ENCODE results near the gene DNAL4. TPM values are rescaled to one million over a fixed set of nuclear protein-coding genes. Genes with fewer than 3 reads are reported as not detected.

Gene DNAL4
- total RNA-seq, 2 experiments from 2014 or later: 6.7 to 7.4 TPM

- Mint-ChIP-seq H3K27me3 (no peaks in the 10 kb centered on the region), H3K27ac (peak overlapping the region; percentile 100), H3K9me3 (no peaks in the 10 kb centered on the region), H3K4me1 (peaks cover 51% of the 10 kb centered on the region), H3K36me3 (peaks cover 45% of the 10 kb centered on the region), H3K4me3 (peak overlapping the region; percentile 94)
- no peak for DNase-seq
Observed at GRCh38 chr22:38751066-38751421, 42.9 kb downstream of the DNAL4 start.

- Mint-ChIP-seq H3K4me3 (peak overlapping the region; percentile 94), H3K27me3 (no peaks in the 10 kb centered on the region), H3K9me3 (no peaks in the 10 kb centered on the region), H3K4me1 (peaks cover 51% of the 10 kb centered on the region), H3K27ac (peak overlapping the region; percentile 100), H3K36me3 (peaks cover 47% of the 10 kb centered on the region)
- no peak for DNase-seq
Observed at GRCh38 chr22:38750638-38751037, 43.3 kb downstream of the DNAL4 start.

- Mint-ChIP-seq H3K4me3 (peak overlapping the region; percentile 94), H3K9me3 (no peaks in the 10 kb centered on the region), H3K36me3 (peaks cover 51% of the 10 kb centered on the region), H3K27me3 (no peaks in the 10 kb centered on the region), H3K27ac (peak overlapping the region; percentile 100), H3K4me1 (peaks cover 54% of the 10 kb centered on the region)
- no peak for DNase-seq
Observed at GRCh38 chr22:38750104-38750503, 43.8 kb downstream of the DNAL4 start.

- H3K4me3 Mint-ChIP-seq: no peak overlapping the region
- no peaks in the 10 kb centered on the region for H3K27me3 Mint-ChIP-seq
- H3K36me3 Mint-ChIP-seq: peaks cover 51% of the 10 kb centered on the region
- no peaks in the 10 kb centered on the region for H3K9me3 Mint-ChIP-seq
- no peak for DNase-seq
- peaks cover 49% of the 10 kb centered on the region for H3K4me1 Mint-ChIP-seq
- H3K27ac Mint-ChIP-seq: peak overlapping the region; percentile 74
Observed at GRCh38 chr22:38748487-38749136, 45.3 kb downstream of the DNAL4 start.

- Mint-ChIP-seq H3K36me3 (peaks cover 37% of the 10 kb centered on the region), H3K27me3 (no peaks in the 10 kb centered on the region), H3K4me3 (no peak overlapping the region), H3K9me3 (no peaks in the 10 kb centered on the region), H3K4me1 (peaks cover 40% of the 10 kb centered on the region), H3K27ac (peak overlapping the region; percentile 48)
- DNase-seq: no peak
Observed at GRCh38 chr22:38745676-38746460, 48.1 kb downstream of the DNAL4 start.

- DNase-seq: no peak
- Mint-ChIP-seq H3K36me3 (peaks cover 29% of the 10 kb centered on the region), H3K4me3 (no peak overlapping the region), H3K9me3 (no peaks in the 10 kb centered on the region), H3K27me3 (no peaks in the 10 kb centered on the region), H3K27ac (peak overlapping the region; percentile 72), H3K4me1 (peaks cover 34% of the 10 kb centered on the region)
Observed at GRCh38 chr22:38744981-38745380, 49.0 kb downstream of the DNAL4 start.

- no peak overlapping the region for H3K4me3 Mint-ChIP-seq
- H3K4me1 Mint-ChIP-seq: peaks cover 41% of the 10 kb centered on the region
- H3K27me3 Mint-ChIP-seq: no peaks in the 10 kb centered on the region
- H3K9me3 Mint-ChIP-seq: no peaks in the 10 kb centered on the region
- peaks cover 23% of the 10 kb centered on the region for H3K36me3 Mint-ChIP-seq
- DNase-seq: no peak
- H3K27ac Mint-ChIP-seq: peak overlapping the region; percentile 40
Observed at GRCh38 chr22:38742176-38742942, 51.6 kb downstream of the DNAL4 start.

- no peak overlapping the region for H3K4me3 Mint-ChIP-seq
- H3K27me3 Mint-ChIP-seq: no peaks in the 10 kb centered on the region
- H3K27ac Mint-ChIP-seq: peak overlapping the region; percentile 40
- DNase-seq: no peak
- peaks cover 26% of the 10 kb centered on the region for H3K36me3 Mint-ChIP-seq
- peaks cover 46% of the 10 kb centered on the region for H3K4me1 Mint-ChIP-seq
- no peaks in the 10 kb centered on the region for H3K9me3 Mint-ChIP-seq
Observed at GRCh38 chr22:38741576-38741975, 52.4 kb downstream of the DNAL4 start.

- no peaks in the 10 kb centered on the region for H3K27me3 Mint-ChIP-seq
- H3K4me3 Mint-ChIP-seq: no peak overlapping the region
- H3K36me3 Mint-ChIP-seq: peaks cover 26% of the 10 kb centered on the region
- H3K27ac Mint-ChIP-seq: peak overlapping the region; percentile 40
- no peak for DNase-seq
- H3K9me3 Mint-ChIP-seq: no peaks in the 10 kb centered on the region
- peaks cover 44% of the 10 kb centered on the region for H3K4me1 Mint-ChIP-seq
Observed at GRCh38 chr22:38741166-38741565, 52.8 kb downstream of the DNAL4 start.

GRCh38 chr22:38740754-38741153 is 53.2 kb downstream of the DNAL4 start:
- peak overlapping the region; percentile 40 for H3K27ac Mint-ChIP-seq
- peaks cover 46% of the 10 kb centered on the region for H3K4me1 Mint-ChIP-seq
- H3K27me3 Mint-ChIP-seq: no peaks in the 10 kb centered on the region
- H3K36me3 Mint-ChIP-seq: peaks cover 24% of the 10 kb centered on the region
- no peaks in the 10 kb centered on the region for H3K9me3 Mint-ChIP-seq
- no peak overlapping the region for H3K4me3 Mint-ChIP-seq
- no peak for DNase-seq

GRCh38 chr22:38740116-38740723 is 53.7 kb downstream of the DNAL4 start:
- Mint-ChIP-seq H3K9me3 (no peaks in the 10 kb centered on the region), H3K27me3 (no peaks in the 10 kb centered on the region), H3K36me3 (peaks cover 20% of the 10 kb centered on the region), H3K4me3 (no peak overlapping the region), H3K27ac (peak overlapping the region; percentile 25), H3K4me1 (peaks cover 48% of the 10 kb centered on the region)
- no peak for DNase-seq

- Mint-ChIP-seq H3K27ac (peak overlapping the region; percentile 20), H3K36me3 (peaks cover 17% of the 10 kb centered on the region), H3K27me3 (no peaks in the 10 kb centered on the region), H3K9me3 (no peaks in the 10 kb centered on the region), H3K4me1 (peaks cover 46% of the 10 kb centered on the region), H3K4me3 (no peak overlapping the region)
- DNase-seq: no peak
Observed at GRCh38 chr22:38739300-38740055, 54.5 kb downstream of the DNAL4 start.

GRCh38 chr22:38738475-38739070 is 55.4 kb downstream of the DNAL4 start:
- DNase-seq: no peak
- H3K9me3 Mint-ChIP-seq: no peaks in the 10 kb centered on the region
- peaks cover 54% of the 10 kb centered on the region for H3K4me1 Mint-ChIP-seq
- no peaks in the 10 kb centered on the region for H3K27me3 Mint-ChIP-seq
- peaks cover 19% of the 10 kb centered on the region for H3K36me3 Mint-ChIP-seq
- peak overlapping the region; percentile 73 for H3K27ac Mint-ChIP-seq
- H3K4me3 Mint-ChIP-seq: no peak overlapping the region
